ENCODE results near the gene NOSIP. TPM values are rescaled to one million over a fixed set of nuclear protein-coding genes. Genes with fewer than 3 reads are reported as not detected.
"Not testable (repeated sequence)": the region's sequence is repeated elsewhere in the genome, so short reads cannot be mapped to it uniquely, and the experiment has no call there.

Gene NOSIP
- total RNA-seq = 75.0 and 82.1 TPM in 2 replicates
- long read RNA-seq, transcript NOSIP-204 (9 exons, 1,005 nt) = major isoform, 13 of 28 reads
- long read RNA-seq, partial matches to known transcripts = 2 of 28 reads
- long read RNA-seq, other reads (novel, unspliced or antisense) = 12 of 28 reads

DNA sequence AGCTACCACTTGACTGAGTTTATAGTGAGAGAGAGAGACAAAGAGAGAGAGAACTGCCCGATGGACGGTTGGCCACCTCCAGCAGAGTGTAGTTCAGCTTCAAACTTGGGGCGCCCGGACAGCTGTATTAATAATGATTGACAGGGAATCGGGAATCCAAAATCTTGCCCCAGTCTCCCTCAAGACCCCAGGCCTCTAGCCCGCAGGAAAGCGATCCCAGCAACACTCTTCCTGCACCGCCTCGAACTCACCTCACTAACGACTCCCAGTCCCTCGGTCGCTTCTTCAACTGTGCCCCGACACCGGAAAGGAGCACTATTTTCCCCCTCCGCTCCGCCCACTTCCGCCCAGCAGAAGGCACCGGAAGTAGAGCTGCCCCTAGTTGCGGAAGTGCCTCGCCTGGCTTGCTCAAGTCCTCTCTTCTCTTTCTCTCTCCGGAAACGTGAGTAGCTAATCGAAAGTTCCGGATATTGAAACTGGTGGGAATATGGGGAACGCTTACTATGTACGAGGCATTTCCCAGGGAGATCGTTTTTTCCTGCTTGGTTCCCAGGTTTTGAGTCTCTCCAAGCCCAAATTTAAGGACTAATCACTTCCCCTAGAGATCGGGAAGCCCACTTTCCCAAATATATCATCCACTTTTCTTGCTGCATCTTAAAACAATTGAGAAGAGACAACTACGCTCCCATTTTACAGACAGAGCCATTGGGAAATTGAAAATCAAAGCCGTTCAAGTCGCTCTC is at the start of gene NOSIP:
Gene NOSIP, minus strand, starts transcription at position 293 of the 743 bp plus-strand sequence. CDS start 19,865 bp downstream, outside the sequence.
- Mint-ChIP-seq H3K27me3 (no peaks in the 10 kb centered on the region), H3K36me3 (ENCODE audit: insufficient read depth) (no peaks in the 10 kb centered on the region), H3K27ac (peak within 1 kb of the TSS; percentile 94), H3K4me1 (ENCODE audit: low read depth) (peaks cover 21% of the 10 kb centered on the region), H3K9me3 (ENCODE audit: low read depth) (no peaks in the 10 kb centered on the region), H3K4me3 (ENCODE audit: low read depth) (peak within 1 kb of the TSS; percentile 97)
- peak; percentile 87 for DNase-seq (ENCODE audit: low spot score, unreplicated experiment)
- TF ChIP-seq CTCF (IDR thresholded peaks at IDR 0.05; ENCODE audit: unreplicated experiment) = no peak

DNA sequence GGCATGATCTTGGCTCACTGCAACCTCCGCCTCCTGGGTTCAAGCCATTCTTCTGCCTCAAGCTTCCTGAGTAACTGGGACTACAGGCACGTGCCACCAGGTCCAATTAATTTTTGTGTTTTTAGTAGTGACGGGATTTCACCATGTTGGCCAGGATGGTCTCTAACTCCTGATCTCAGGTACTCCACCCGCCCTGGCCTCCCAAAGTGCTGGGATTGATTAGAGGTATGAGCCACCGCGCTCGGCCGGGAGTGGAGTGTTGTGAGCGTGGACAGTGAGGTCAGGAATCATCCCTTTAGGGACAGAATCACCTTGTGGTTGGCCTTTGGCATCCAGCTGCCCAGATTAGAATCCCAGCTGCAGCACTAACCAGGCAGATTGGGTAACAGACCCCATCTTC is 49.3 kb upstream of the NOSIP start:
- peaks cover 6% of the 10 kb centered on the region for H3K4me1 Mint-ChIP-seq (ENCODE audit: low read depth)
- peaks cover 11% of the 10 kb centered on the region for H3K36me3 Mint-ChIP-seq (ENCODE audit: insufficient read depth)
- no peaks in the 10 kb centered on the region for H3K27me3 Mint-ChIP-seq
- no peak overlapping the region for H3K27ac Mint-ChIP-seq
- no peak for DNase-seq (ENCODE audit: low spot score, unreplicated experiment)
- H3K9me3 Mint-ChIP-seq (ENCODE audit: low read depth) = no peaks in the 10 kb centered on the region
- H3K4me3 Mint-ChIP-seq (ENCODE audit: low read depth) = no peak overlapping the region
- TF ChIP-seq CTCF (IDR thresholded peaks at IDR 0.05; ENCODE audit: unreplicated experiment) = no peak

DNA sequence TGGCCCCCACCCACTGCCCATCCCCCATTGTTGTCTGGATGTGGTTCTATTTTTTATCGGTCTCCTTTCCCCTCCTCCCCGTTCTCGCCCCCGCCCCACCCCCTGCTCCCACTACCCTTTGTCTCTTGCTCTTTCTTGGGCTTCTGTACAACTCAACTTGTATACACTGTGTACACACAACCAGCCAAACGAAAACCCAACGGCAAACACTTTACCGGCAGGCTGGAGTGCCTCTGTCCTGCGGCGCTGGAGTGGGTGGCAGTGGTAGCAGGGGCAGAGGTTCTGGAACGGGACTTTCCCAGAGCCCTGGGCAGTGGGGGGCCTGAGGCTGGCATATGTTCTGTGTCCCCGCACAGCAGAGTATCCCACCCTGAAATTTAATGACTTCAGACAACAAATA is 45.9 kb upstream of the NOSIP start:
- no peak for DNase-seq (ENCODE audit: low spot score, unreplicated experiment)
- Mint-ChIP-seq H3K4me3 (ENCODE audit: low read depth) (no peak overlapping the region), H3K27ac (peak overlapping the region; percentile 95), H3K4me1 (ENCODE audit: low read depth) (peaks cover 6% of the 10 kb centered on the region), H3K27me3 (no peaks in the 10 kb centered on the region), H3K9me3 (ENCODE audit: low read depth) (no peaks in the 10 kb centered on the region), H3K36me3 (ENCODE audit: insufficient read depth) (peaks cover 17% of the 10 kb centered on the region)
- TF ChIP-seq CTCF (IDR thresholded peaks at IDR 0.05; ENCODE audit: unreplicated experiment) = no peak

DNA sequence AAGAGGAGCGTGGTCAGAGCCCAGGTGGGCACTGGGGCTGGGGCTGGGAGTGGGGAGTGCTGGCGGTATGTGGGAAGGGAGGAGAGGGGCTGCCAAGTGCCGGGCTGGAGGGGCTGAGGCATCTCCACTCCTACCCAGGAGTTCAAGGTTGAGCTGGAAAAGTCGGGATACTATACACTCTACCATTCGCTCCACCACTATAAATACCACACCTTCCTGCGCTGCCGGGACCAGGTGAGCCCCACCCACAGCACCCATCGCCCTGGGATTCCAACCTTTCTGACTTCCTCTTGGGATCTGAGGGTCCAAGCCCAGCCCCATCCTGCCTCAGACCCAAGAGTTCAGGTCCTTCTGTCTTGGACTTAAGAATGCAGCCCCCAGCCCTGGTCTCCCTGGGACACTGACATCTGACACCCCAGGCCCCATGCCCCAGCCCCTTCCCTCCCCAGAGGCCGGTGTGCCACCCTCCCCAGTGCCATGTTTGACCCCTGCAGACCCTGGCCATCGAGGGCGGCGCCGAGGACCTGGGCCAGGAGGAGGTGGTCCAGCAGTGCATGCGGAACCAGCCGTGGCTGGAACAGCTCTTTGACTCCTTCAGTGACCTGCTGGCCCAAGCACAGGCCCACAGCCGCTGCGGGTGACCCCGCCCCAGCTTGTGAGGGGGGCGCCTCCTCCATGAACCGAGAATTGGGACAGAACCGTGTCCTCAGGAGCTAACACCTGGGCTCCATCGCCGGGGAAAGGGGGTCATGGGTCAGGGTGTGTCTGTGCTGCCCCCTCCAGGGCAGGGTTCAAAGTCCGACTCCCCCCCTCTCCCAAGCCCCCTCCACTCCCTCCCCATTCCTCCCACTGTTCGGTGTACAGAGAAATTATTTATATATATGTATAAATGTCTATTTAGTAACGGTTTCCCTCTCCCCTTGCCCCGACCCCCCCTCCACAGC is 44.9 kb upstream of the NOSIP start:
- Mint-ChIP-seq H3K27me3 (no peaks in the 10 kb centered on the region), H3K36me3 (ENCODE audit: insufficient read depth) (peaks cover 17% of the 10 kb centered on the region), H3K4me1 (ENCODE audit: low read depth) (peaks cover 6% of the 10 kb centered on the region), H3K9me3 (ENCODE audit: low read depth) (no peaks in the 10 kb centered on the region), H3K4me3 (ENCODE audit: low read depth) (no peak overlapping the region), H3K27ac (peak overlapping the region; percentile 86)
- no peak for TF ChIP-seq CTCF (IDR thresholded peaks at IDR 0.05; ENCODE audit: unreplicated experiment)
- DNase-seq (ENCODE audit: low spot score, unreplicated experiment) = no peak

GRCh38 chr19:49617860-49618259 is 37.5 kb upstream of the NOSIP start:
- H3K27me3 Mint-ChIP-seq; H3K9me3 Mint-ChIP-seq (ENCODE audit: low read depth); DNase-seq (ENCODE audit: low spot score, unreplicated experiment); H3K4me3 Mint-ChIP-seq (ENCODE audit: low read depth); H3K27ac Mint-ChIP-seq; H3K4me1 Mint-ChIP-seq (ENCODE audit: low read depth): not testable (repeated sequence)
- peaks cover 14% of the 10 kb centered on the region for H3K36me3 Mint-ChIP-seq (ENCODE audit: insufficient read depth)

All from progenitor cell of endocrine pancreas (in vitro differentiated cells).